IPS-15b (cell line): ENCODE results near the gene S1PR3.

Experiments used
- H3K27me3 ChIP-seq: one replicate; pipeline ENCODE4 v1.6.1; 2013; ENCODE audit warnings: low read length; ENCODE audit not compliant: control insufficient read depth, insufficient read depth
- H3K36me3 ChIP-seq: one replicate; pipeline ENCODE4 v1.6.1; 2013; ENCODE audit warnings: low read length; ENCODE audit not compliant: control insufficient read depth, insufficient read depth
- H3K4me1 ChIP-seq: one replicate; pipeline ENCODE4 v1.6.1; 2013; ENCODE audit warnings: mild to moderate bottlenecking, low read length; ENCODE audit not compliant: control insufficient read depth, insufficient read depth
- H3K4me3 ChIP-seq: one replicate; pipeline ENCODE4 v1.5.1; 2013; ENCODE audit warnings: low read depth, low read length
- H3K9ac ChIP-seq: one replicate; pipeline ENCODE4 v1.6.1; 2013; ENCODE audit warnings: low read depth, mild to moderate bottlenecking, low read length
- H3K9me3 ChIP-seq: one replicate; pipeline ENCODE4 v1.6.1; 2013; ENCODE audit warnings: mild to moderate bottlenecking, low read length; ENCODE audit not compliant: control insufficient read depth, insufficient read depth

Gene S1PR3

GRCh38 chr9:89048616-89049015 is 57.3 kb downstream of the S1PR3 start:
- no peaks in the 10 kb centered on the region for H3K9me3 ChIP-seq
- no peaks in the 10 kb centered on the region for H3K36me3 ChIP-seq
- no peaks in the 10 kb centered on the region for H3K4me1 ChIP-seq
- no peak overlapping the region for H3K4me3 ChIP-seq
- no peaks in the 10 kb centered on the region for H3K27me3 ChIP-seq
- no peak overlapping the region for H3K9ac ChIP-seq

GRCh38 chr9:89049646-89050045 is 58.4 kb downstream of the S1PR3 start:
- Histone ChIP-seq H3K4me3 (no peak overlapping the region), H3K4me1 (no peaks in the 10 kb centered on the region), H3K36me3 (no peaks in the 10 kb centered on the region), H3K9me3 (no peaks in the 10 kb centered on the region), H3K27me3 (no peaks in the 10 kb centered on the region), H3K9ac (no peak overlapping the region)

- Histone ChIP-seq H3K4me3 (no peak overlapping the region), H3K4me1 (no peaks in the 10 kb centered on the region)
Measured at GRCh38 chr9:89051421-89052025, 60.3 kb downstream of the S1PR3 start.

GRCh38 chr9:89052470-89053097 is 61.3 kb downstream of the S1PR3 start:
- Histone ChIP-seq H3K4me3 (no peak overlapping the region), H3K4me1 (no peaks in the 10 kb centered on the region)

More at GRCh38 chr9:89051421-89052025, 60.3 kb downstream of the S1PR3 start:
- Histone ChIP-seq H3K36me3 (no peaks in the 10 kb centered on the region), H3K9ac (no peak overlapping the region), H3K9me3 (no peaks in the 10 kb centered on the region), H3K27me3 (no peaks in the 10 kb centered on the region)

GRCh38 chr9:89053301-89053700 is 62.0 kb downstream of the S1PR3 start:
- no peaks in the 10 kb centered on the region for H3K36me3 ChIP-seq
- H3K9ac ChIP-seq = no peak overlapping the region
- H3K9me3 ChIP-seq = no peaks in the 10 kb centered on the region
- H3K4me3 ChIP-seq = no peak overlapping the region
- no peaks in the 10 kb centered on the region for H3K4me1 ChIP-seq
- H3K27me3 ChIP-seq = no peaks in the 10 kb centered on the region

More at GRCh38 chr9:89052470-89053097, 61.3 kb downstream of the S1PR3 start:
- Histone ChIP-seq H3K27me3 (no peaks in the 10 kb centered on the region), H3K9me3 (no peaks in the 10 kb centered on the region), H3K36me3 (no peaks in the 10 kb centered on the region), H3K9ac (no peak overlapping the region)
